HepG2 (cell line): ENCODE results near the gene PSMG3. TPM values are rescaled to one million over a fixed set of nuclear protein-coding genes. Genes with fewer than 3 reads are reported as not detected.
A peak's percentile ranks its signal among the peaks of the same experiment; 100 is the strongest.

ENCODE experiments used
- BCL6 ChIP-seq: IDR thresholded peaks from 2 replicates; pipeline ENCODE4 v1.6.1; 2016; ENCODE audit warnings: missing genetic modification reagents, missing compliant biosample characterization
- CREB1 ChIP-seq, 2 experiments: fragments of 450-650 bp in 1 of 2; IDR thresholded peaks; 2 replicates each; pipeline ENCODE4 v1.6.1; 2016 to 2017; ENCODE audit warnings: control low read depth in 1 of 2, mild to moderate bottlenecking in 1 of 2, missing compliant biosample characterization in 1 of 2, missing genetic modification characterization in 1 of 2
- FOXK1 ChIP-seq: sonication (generic); formaldehyde crosslinking; IDR thresholded peaks from 2 replicates; pipeline ENCODE4 v1.4.0; 2020; ENCODE audit warnings: low read depth, missing genetic modification reagents, borderline replicate concordance
- FOXP1 ChIP-seq, 2 experiments: fragments of 450-650 bp in 1 of 2; IDR thresholded peaks; 2 replicates each; pipeline ENCODE4 v1.6.1; 2017 to 2018; ENCODE audit warnings: antibody characterized with exemption in 1 of 2
- GATAD1 ChIP-seq: IDR thresholded peaks from 2 replicates; pipeline ENCODE4 v1.6.1; 2016; ENCODE audit warnings: missing genetic modification reagents, missing compliant biosample characterization
- GPN1 ChIP-seq: sonication (generic); formaldehyde crosslinking; IDR thresholded peaks from 2 replicates; pipeline ENCODE4 v1.5.1; 2020; ENCODE audit warnings: missing genetic modification reagents, borderline replicate concordance
- HNRNPK ChIP-seq: fragments of 200-400 bp; formaldehyde crosslinking; IDR thresholded peaks from 2 replicates; pipeline ENCODE4 v1.6.1; 2018; ENCODE audit warnings: low read length, low read depth, moderate library complexity, mild to moderate bottlenecking; ENCODE audit not compliant: poor library complexity, severe bottlenecking
- MIER3 ChIP-seq: IDR thresholded peaks from 2 replicates; pipeline ENCODE4 v1.6.1; 2016; ENCODE audit warnings: missing compliant biosample characterization, borderline replicate concordance
- NCOA2 ChIP-seq: sonication (generic); formaldehyde crosslinking; IDR thresholded peaks from 2 replicates; pipeline ENCODE4 v1.8.0; 2022; ENCODE audit warnings: inconsistent platforms
- NFIC ChIP-seq: IDR thresholded peaks from 2 replicates; pipeline ENCODE4 v1.6.1; 2012; ENCODE audit warnings: mild to moderate bottlenecking, low read length, inconsistent platforms
- PHF21A ChIP-seq: sonication (generic); formaldehyde crosslinking; IDR thresholded peaks from 2 replicates; pipeline ENCODE4 v1.5.0; 2020; ENCODE audit warnings: mild to moderate bottlenecking, missing genetic modification reagents
- SRY ChIP-seq: sonication (generic); formaldehyde crosslinking; IDR thresholded peaks from 2 replicates; pipeline ENCODE4 v1.8.0; 2022; ENCODE audit warnings: mild to moderate bottlenecking, missing genetic modification reagents
- ZBTB7A ChIP-seq: sonication (generic); formaldehyde crosslinking; IDR thresholded peaks from 2 replicates; pipeline ENCODE4 v1.8.0; 2022; ENCODE audit warnings: mild to moderate bottlenecking, missing genetic modification reagents
- ZFP82 ChIP-seq: sonication (generic); formaldehyde crosslinking; IDR thresholded peaks from 2 replicates; pipeline ENCODE4 v1.5.1; 2020; ENCODE audit warnings: mild to moderate bottlenecking, missing genetic modification reagents, borderline replicate concordance
- ZMYM2 ChIP-seq: sonication (generic); formaldehyde crosslinking; IDR thresholded peaks from 2 replicates; pipeline ENCODE4 v1.8.0; 2022; ENCODE audit warnings: mild to moderate bottlenecking, missing genetic modification reagents
- ZNF224 ChIP-seq: sonication (generic); formaldehyde crosslinking; IDR thresholded peaks from 2 replicates; pipeline ENCODE4 v1.5.0; 2020; ENCODE audit warnings: mild to moderate bottlenecking, missing genetic modification reagents
- ZNF274 ChIP-seq: sonication (generic); formaldehyde crosslinking; IDR thresholded peaks from 2 replicates; pipeline ENCODE4 v1.5.1; 2020; ENCODE audit warnings: mild to moderate bottlenecking, missing genetic modification reagents
- ZNF543 ChIP-seq: sonication (generic); formaldehyde crosslinking; IDR thresholded peaks from 2 replicates; pipeline ENCODE4 v1.4.0; 2020; ENCODE audit warnings: mild to moderate bottlenecking, missing genetic modification reagents
- ZNF773 ChIP-seq: sonication (generic); formaldehyde crosslinking; IDR thresholded peaks from 2 replicates; pipeline ENCODE4 v1.4.0; 2020; ENCODE audit warnings: missing genetic modification reagents, borderline replicate concordance
- ZNF776 ChIP-seq: sonication (generic); formaldehyde crosslinking; IDR thresholded peaks from 2 replicates; pipeline ENCODE4 v1.4.0; 2020; ENCODE audit warnings: mild to moderate bottlenecking, missing genetic modification reagents
- polyA plus RNA-seq, 8 experiments: library from polyadenylated mRNA; depleted of rRNA in 3 of 8; stranded (reverse) in 7 of 8; unstranded in 1 of 8; fragments of >200 nt; fragmentation: Illumina TruSeq in 4 of 8; extraction: Trizol in 4 of 8; gene quantifications; 2 replicates each; pipeline versions ENCODE4 v1.2.1 to v1.2.3, GENCODE V29; 2011 to 2016; ENCODE audit warnings: low read depth in 4 of 8, missing spikeins in 1 of 8, mixed read lengths in 1 of 8; ENCODE audit not compliant: insufficient read depth in 1 of 8
- total RNA-seq, 5 experiments: library from RNA; depleted of rRNA; stranded (reverse); fragments of >200 nt; fragmentation: Illumina TruSeq; extraction: Trizol; gene quantifications; 2 replicates each; pipeline ENCODE4 v1.2.3, GENCODE V29; 2016; ENCODE audit warnings: low read depth in 1 of 5
- TF ChIP-seq, protein P1 (sequence below): sonication (generic); formaldehyde crosslinking; IDR thresholded peaks from 2 replicates; pipeline ENCODE4 v1.5.1; 2020; ENCODE audit warnings: mild to moderate bottlenecking, moderate library complexity, missing genetic modification reagents
- TF ChIP-seq, protein P2 (sequence below): IDR thresholded peaks from 2 replicates; pipeline ENCODE4 v1.6.1; 2016; ENCODE audit warnings: low read depth, borderline replicate concordance
- TF ChIP-seq, protein P3 (sequence below): sonication (generic); formaldehyde crosslinking; IDR thresholded peaks from 2 replicates; pipeline ENCODE4 v1.4.0; 2020; ENCODE audit warnings: missing genetic modification reagents, borderline replicate concordance
- TF ChIP-seq, protein P4 (sequence below): sonication (generic); formaldehyde crosslinking; IDR thresholded peaks from 2 replicates; pipeline ENCODE4 v1.8.1; 2023; ENCODE audit warnings: mild to moderate bottlenecking, inconsistent platforms, moderate library complexity, missing genetic modification reagents, borderline replicate concordance

Gene PSMG3
- total and polyA plus RNA-seq, 2 of the 13 experiments (the other 11 are each of a cell fraction or from before 2014, with no cell fraction given), result 29.6 to 48.4 TPM

DNA sequence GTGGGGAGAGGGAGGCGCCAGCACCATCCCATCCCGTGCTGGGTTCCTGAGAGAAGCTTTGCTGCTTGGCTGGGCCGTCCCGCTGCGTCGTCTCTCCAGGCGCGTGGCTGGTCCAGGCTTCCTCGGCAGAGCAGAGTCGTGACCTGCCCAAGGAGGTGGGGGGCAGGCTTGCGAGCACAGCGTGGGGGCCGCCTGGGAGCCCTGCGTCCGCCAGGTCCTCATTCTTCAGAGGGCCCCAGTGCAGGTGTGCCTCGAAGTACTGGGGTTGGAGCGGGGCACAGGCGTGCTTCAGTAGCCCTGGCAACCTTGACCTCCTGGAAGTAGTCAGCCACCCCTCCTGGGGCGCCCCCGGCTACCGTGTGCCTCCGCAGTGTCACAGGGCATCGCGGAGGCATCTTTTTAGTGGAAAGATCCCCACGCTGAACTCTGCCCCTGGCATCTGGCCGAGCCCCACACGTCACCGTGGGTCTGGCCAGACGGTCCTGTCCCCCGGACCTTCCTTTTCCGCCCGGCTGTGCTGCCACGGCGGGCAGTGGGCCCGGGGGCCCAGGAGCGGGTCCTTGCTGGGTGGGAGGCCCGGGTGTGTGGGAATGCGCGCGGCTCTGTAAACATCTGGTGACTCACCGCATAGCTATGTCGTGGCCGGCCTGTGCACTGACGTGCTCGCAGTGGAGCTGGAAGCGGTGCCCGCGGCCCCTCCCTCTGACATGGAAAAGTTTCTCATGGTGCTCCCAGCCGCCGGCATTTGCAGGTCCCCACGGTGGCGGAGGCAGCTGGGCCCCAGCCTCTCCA lies 32.9 kb downstream of the PSMG3 start (continued):
- TF ChIP-seq ZNF274 (peak; percentile 61; the same call in 1 of the 2 replicates), FOXP1 (IDR thresholded peaks at IDR 0.05) (no peak), FOXP1 (CRISPR knock-in tag; IDR thresholded peaks at IDR 0.05) (peak; percentile 67), CREB1 (IDR thresholded peaks at IDR 0.05) (peak; percentile 86), CREB1 (CRISPR knock-in tag; IDR thresholded peaks at IDR 0.05) (peak; percentile 81; the same call in 1 of the 2 replicates), GPN1 (CRISPR knock-in tag) (no peak), ZMYM2 (CRISPR knock-in tag) (no peak), ZNF773 (CRISPR knock-in tag) (peak; percentile 47; the same call in 1 of the 2 replicates), PHF21A (peak; percentile 92), HNRNPK (peak; percentile 17), SRY (0 out of 2 replicates have a peak, but pooled peaks have one; percentile 76), ZNF776 (0 out of 2 replicates have a peak, but pooled peaks have one; percentile 32), FOXK1 (CRISPR knock-in tag) (peak; percentile 83), GATAD1 (CRISPR knock-in tag) (peak; percentile 73), NCOA2 (CRISPR knock-in tag) (peak; percentile 84), BCL6 (CRISPR knock-in tag) (peak; percentile 90), ZFP82 (CRISPR knock-in tag) (peak; percentile 23; the same call in 1 of the 2 replicates), NFIC (0 out of 2 replicates have a peak, but pooled peaks have one; percentile 64), ZNF543 (CRISPR knock-in tag) (peak; percentile 87; the same call in 1 of the 2 replicates), MIER3 (peak; percentile 61; the same call in 1 of the 2 replicates), ZBTB7A (peak; percentile 83), ZNF224 (CRISPR knock-in tag) (peak; percentile 47; the same call in 1 of the 2 replicates)
- TF ChIP-seq, protein P1, sequence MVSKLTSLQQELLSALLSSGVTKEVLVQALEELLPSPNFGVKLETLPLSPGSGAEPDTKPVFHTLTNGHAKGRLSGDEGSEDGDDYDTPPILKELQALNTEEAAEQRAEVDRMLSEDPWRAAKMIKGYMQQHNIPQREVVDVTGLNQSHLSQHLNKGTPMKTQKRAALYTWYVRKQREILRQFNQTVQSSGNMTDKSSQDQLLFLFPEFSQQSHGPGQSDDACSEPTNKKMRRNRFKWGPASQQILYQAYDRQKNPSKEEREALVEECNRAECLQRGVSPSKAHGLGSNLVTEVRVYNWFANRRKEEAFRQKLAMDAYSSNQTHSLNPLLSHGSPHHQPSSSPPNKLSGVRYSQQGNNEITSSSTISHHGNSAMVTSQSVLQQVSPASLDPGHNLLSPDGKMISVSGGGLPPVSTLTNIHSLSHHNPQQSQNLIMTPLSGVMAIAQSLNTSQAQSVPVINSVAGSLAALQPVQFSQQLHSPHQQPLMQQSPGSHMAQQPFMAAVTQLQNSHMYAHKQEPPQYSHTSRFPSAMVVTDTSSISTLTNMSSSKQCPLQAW (CRISPR knock-in tag), result peak; percentile 41
- TF ChIP-seq, protein P2, sequence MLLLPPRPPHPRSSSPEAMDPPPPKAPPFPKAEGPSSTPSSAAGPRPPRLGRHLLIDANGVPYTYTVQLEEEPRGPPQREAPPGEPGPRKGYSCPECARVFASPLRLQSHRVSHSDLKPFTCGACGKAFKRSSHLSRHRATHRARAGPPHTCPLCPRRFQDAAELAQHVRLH (CRISPR knock-in tag), result peak; percentile 75; the same call in 1 of the 2 replicates
- TF ChIP-seq, protein P3, sequence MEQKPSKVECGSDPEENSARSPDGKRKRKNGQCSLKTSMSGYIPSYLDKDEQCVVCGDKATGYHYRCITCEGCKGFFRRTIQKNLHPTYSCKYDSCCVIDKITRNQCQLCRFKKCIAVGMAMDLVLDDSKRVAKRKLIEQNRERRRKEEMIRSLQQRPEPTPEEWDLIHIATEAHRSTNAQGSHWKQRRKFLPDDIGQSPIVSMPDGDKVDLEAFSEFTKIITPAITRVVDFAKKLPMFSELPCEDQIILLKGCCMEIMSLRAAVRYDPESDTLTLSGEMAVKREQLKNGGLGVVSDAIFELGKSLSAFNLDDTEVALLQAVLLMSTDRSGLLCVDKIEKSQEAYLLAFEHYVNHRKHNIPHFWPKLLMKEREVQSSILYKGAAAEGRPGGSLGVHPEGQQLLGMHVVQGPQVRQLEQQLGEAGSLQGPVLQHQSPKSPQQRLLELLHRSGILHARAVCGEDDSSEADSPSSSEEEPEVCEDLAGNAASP (CRISPR knock-in tag), result peak; percentile 67; the same call in 1 of the 2 replicates
- TF ChIP-seq, protein P4, sequence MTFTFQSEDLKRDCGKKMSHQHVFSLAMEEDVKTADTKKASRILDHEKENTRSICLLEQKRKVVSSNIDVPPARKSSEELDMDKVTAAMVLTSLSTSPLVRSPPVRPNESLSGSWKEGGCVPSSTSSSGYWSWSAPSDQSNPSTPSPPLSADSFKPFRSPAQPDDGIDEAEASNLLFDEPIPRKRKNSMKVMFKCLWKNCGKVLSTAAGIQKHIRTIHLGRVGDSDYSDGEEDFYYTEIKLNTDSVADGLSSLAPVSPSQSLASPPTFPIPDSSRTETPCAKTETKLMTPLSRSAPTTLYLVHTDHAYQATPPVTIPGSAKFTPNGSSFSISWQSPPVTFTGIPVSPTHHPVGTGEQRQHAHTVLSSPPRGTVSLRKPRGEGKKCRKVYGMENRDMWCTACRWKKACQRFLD (CRISPR knock-in tag), result 0 out of 2 replicates have a peak, but pooled peaks have one; percentile 54
